Osteoblast (primary cell): ENCODE results near the gene GORASP2. TPM values are rescaled to one million over a fixed set of nuclear protein-coding genes. Genes with fewer than 3 reads are reported as not detected.

ENCODE experiments used
- DNase-seq: peaks from one replicate; pipeline ENCODE4 v3.0.0; 2011; ENCODE audit warnings: low spot score, mixed read lengths; ENCODE audit not compliant: insufficient read length; ENCODE audit errors: missing footprints
- H2AFZ ChIP-seq: 2 replicates; pipeline ENCODE4 v1.6.0; 2011; ENCODE audit warnings: mild to moderate bottlenecking, low read length
- H3K27ac ChIP-seq: 2 replicates; pipeline ENCODE4 v1.5.1; 2011; ENCODE audit warnings: mild to moderate bottlenecking, low read depth, low read length, moderate library complexity
- H3K27me3 ChIP-seq: 2 replicates; pipeline ENCODE4 v1.6.0; 2012; ENCODE audit warnings: mild to moderate bottlenecking, control low read depth, inconsistent platforms, low read length, moderate library complexity; ENCODE audit not compliant: insufficient read depth
- H3K36me3 ChIP-seq: 2 replicates; pipeline ENCODE4 v1.5.1; 2011; ENCODE audit warnings: mild to moderate bottlenecking, low read length, control low read depth, moderate library complexity; ENCODE audit not compliant: insufficient read depth
- H3K4me1 ChIP-seq: 2 replicates; pipeline ENCODE4 v1.5.1; 2011; ENCODE audit warnings: mild to moderate bottlenecking, low read length, control low read depth, moderate library complexity; ENCODE audit not compliant: insufficient read depth
- H3K4me2 ChIP-seq: 2 replicates; pipeline ENCODE4 v1.6.0; 2011; ENCODE audit warnings: mild to moderate bottlenecking, low read length; ENCODE audit not compliant: insufficient read depth
- H3K4me3 ChIP-seq: fragments of 200-600 bp; sonication (generic); 3 replicates; pipeline ENCODE4 v1.5.1; 2012; ENCODE audit warnings: mild to moderate bottlenecking, low read length, inconsistent platforms; ENCODE audit not compliant: insufficient read depth
- H3K79me2 ChIP-seq: 2 replicates; pipeline ENCODE4 v1.6.0; 2012; ENCODE audit warnings: mild to moderate bottlenecking, low read length, control low read depth, inconsistent platforms; ENCODE audit not compliant: insufficient read depth
- H3K9me3 ChIP-seq: 2 replicates; pipeline ENCODE4 v1.5.1; 2011; ENCODE audit warnings: low read depth, low read length, control low read depth
- H4K20me1 ChIP-seq: 2 replicates; pipeline ENCODE4 v1.6.0; 2012; ENCODE audit warnings: mild to moderate bottlenecking, low read length, control low read depth; ENCODE audit not compliant: insufficient read depth
- total RNA-seq: library from RNA; depleted of rRNA; stranded (reverse); fragments of >200 nt; gene quantifications from 2 replicates; pipeline ENCODE4 v1.2.3, GENCODE V29; 2012
- TF ChIP-seq, protein P1 (sequence below): IDR thresholded peaks from 2 replicates; pipeline ENCODE4 v1.5.1; 2011; ENCODE audit warnings: mild to moderate bottlenecking, low read depth, low read length, moderate library complexity; ENCODE audit errors: extremely low read depth

The GORASP2 gene
- total RNA-seq, 1 donor, result 51.8 TPM

GRCh38 chr2:170887896-170888295, 41.2 kb upstream of the GORASP2 start:
- no peak overlapping the region for H3K4me3 ChIP-seq
- H4K20me1 ChIP-seq, result no peaks in the 10 kb centered on the region
- no peaks in the 10 kb centered on the region for H3K9me3 ChIP-seq
- peaks cover 15% of the 10 kb centered on the region for H3K4me1 ChIP-seq
- H2AFZ ChIP-seq, result no peak overlapping the region
- H3K27me3 ChIP-seq, result peaks cover 16% of the 10 kb centered on the region
- no peaks in the 10 kb centered on the region for H3K36me3 ChIP-seq
- H3K79me2 ChIP-seq, result no peaks in the 10 kb centered on the region
- no peak overlapping the region for H3K27ac ChIP-seq
- no peak for DNase-seq
- H3K4me2 ChIP-seq, result no peak overlapping the region
- TF ChIP-seq, protein P1, sequence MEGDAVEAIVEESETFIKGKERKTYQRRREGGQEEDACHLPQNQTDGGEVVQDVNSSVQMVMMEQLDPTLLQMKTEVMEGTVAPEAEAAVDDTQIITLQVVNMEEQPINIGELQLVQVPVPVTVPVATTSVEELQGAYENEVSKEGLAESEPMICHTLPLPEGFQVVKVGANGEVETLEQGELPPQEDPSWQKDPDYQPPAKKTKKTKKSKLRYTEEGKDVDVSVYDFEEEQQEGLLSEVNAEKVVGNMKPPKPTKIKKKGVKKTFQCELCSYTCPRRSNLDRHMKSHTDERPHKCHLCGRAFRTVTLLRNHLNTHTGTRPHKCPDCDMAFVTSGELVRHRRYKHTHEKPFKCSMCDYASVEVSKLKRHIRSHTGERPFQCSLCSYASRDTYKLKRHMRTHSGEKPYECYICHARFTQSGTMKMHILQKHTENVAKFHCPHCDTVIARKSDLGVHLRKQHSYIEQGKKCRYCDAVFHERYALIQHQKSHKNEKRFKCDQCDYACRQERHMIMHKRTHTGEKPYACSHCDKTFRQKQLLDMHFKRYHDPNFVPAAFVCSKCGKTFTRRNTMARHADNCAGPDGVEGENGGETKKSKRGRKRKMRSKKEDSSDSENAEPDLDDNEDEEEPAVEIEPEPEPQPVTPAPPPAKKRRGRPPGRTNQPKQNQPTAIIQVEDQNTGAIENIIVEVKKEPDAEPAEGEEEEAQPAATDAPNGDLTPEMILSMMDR, result no peak

DNA sequence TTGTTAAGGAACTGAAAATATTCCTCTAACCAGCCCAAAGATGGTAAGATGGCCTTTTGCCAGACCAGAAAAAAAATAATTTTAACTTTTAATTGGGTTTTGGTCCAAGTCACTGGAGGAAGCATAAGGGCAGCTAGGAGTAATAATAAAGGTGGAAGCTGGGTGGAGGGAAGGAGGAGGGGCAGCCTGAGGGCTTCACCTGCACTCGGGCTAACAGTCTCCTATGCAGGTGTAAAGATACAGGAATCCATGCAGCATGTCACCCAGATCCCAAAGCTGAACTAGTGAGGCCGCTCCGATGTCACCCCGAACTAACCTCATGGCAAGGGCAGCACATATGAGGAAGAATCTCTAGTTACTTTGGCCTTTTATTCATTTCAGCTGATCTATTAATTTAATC, 37.2 kb upstream of the GORASP2 start:
- no peak overlapping the region for H3K4me3 ChIP-seq
- TF ChIP-seq, protein P1, result no peak
- no peaks in the 10 kb centered on the region for H4K20me1 ChIP-seq
- H3K79me2 ChIP-seq, result no peaks in the 10 kb centered on the region
- peaks cover 4% of the 10 kb centered on the region for H3K4me1 ChIP-seq
- no peak overlapping the region for H2AFZ ChIP-seq
- H3K27ac ChIP-seq, result no peak overlapping the region
- no peak overlapping the region for H3K4me2 ChIP-seq
- peaks cover 9% of the 10 kb centered on the region for H3K27me3 ChIP-seq
- H3K9me3 ChIP-seq, result no peaks in the 10 kb centered on the region
- no peaks in the 10 kb centered on the region for H3K36me3 ChIP-seq
- DNase-seq, result no peak

DNA sequence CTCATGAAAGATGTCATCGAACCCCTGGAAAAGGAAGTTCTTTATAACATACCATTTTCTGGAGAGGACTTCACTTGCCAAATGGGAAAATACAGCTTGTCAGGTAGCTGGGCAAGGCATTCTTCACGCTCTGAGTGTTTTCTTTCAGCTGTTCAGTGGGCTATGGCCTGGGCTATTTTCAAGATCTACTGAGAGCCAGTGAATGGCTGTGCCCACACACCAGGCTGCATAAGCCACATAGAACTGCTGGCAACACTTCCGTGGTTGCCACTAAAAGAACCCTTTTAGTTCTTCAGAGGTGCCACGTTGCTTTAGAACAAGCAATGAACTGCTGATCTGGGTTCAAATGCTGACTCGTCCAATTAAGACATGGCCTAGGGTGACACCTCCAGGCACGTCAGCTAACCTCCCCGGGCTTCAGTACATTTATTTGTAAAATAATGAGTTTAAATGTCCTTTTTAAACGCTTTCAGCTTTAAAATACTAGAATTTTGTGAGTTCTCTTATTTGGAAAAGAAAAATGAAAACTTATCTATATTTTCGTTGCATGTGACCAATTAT, 36.6 kb upstream of the GORASP2 start:
- Histone ChIP-seq H4K20me1 (no peaks in the 10 kb centered on the region), H3K27ac (no peak overlapping the region), H3K9me3 (no peaks in the 10 kb centered on the region), H3K36me3 (no peaks in the 10 kb centered on the region), H3K79me2 (no peaks in the 10 kb centered on the region), H3K4me2 (no peak overlapping the region), H3K4me1 (peaks cover 4% of the 10 kb centered on the region), H3K27me3 (peaks cover 9% of the 10 kb centered on the region), H2AFZ (no peak overlapping the region), H3K4me3 (no peak overlapping the region)
- no peak for DNase-seq
- TF ChIP-seq, protein P1, result no peak

DNA sequence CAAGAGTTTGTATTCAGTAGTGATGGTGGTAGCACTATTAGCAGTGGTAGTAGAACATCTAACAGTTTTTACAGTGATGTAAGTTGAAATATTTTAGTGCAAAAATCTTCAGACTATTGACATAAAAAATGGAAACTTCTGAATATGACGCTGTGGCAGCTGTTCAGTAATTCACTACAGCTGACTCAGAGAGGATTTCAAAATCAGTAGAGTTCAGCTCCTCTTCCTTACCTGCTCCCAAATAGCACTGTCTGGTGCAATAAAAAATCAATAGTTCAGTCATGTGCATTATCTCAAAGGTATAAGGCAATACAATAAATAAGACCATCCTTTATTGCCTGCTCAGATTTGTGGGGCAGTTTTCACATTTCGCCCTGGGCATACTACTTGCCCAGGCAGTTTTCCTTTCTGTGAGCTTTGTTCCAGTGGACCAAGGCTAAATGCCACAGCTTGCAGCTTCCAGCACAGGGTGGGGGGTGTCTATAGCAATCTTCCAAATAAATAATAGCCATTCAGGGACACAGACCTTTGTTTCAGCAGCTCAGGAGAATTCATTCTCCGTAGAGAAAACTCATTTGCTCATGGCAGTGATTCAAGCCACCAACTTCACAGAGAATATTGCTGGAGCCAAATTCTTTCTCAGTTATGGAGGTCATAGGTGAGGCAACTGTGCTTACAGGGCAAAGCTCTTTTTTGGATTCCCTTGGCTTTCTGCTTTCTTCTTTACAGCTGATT, 33.9 kb upstream of the GORASP2 start:
- Histone ChIP-seq H3K4me1 (peaks cover 4% of the 10 kb centered on the region), H3K27me3 (peaks cover 5% of the 10 kb centered on the region), H3K4me2 (peak overlapping the region; percentile 7), H2AFZ (no peak overlapping the region), H4K20me1 (no peaks in the 10 kb centered on the region), H3K36me3 (no peaks in the 10 kb centered on the region), H3K9me3 (no peaks in the 10 kb centered on the region), H3K4me3 (no peak overlapping the region), H3K27ac (no peak overlapping the region), H3K79me2 (no peaks in the 10 kb centered on the region)
- TF ChIP-seq, protein P1, result no peak
- DNase-seq, result no peak
